ENCODE results near the gene TCFL5.
A peak's percentile ranks its signal among the peaks of the same experiment; 100 is the strongest.

TCFL5 gene

GRCh38 chr20:62820962-62821725, 40.5 kb downstream of the TCFL5 start:
- no peak for DNase-seq

- DNase-seq, result no peak
Observed at GRCh38 chr20:62820208-62820961, 41.2 kb downstream of the TCFL5 start.

- no peak for DNase-seq
Observed at GRCh38 chr20:62819494-62820174, 42.0 kb downstream of the TCFL5 start.

- peak; percentile 79 for DNase-seq
Observed at GRCh38 chr20:62818592-62819493, 42.8 kb downstream of the TCFL5 start.

GRCh38 chr20:62817975-62818591, 43.5 kb downstream of the TCFL5 start:
- DNase-seq, result no peak

GRCh38 chr20:62816884-62817873, 44.4 kb downstream of the TCFL5 start, which contains the start of gene COL9A3:
TSS of gene COL9A3 (plus strand) at chr20:62817050. CDS start at chr20:62817065, 15 bp downstream.
- DNase-seq, result peak; percentile 33

- no peak for DNase-seq
Observed at GRCh38 chr20:62816031-62816883, 45.4 kb downstream of the TCFL5 start.

- DNase-seq, result no peak
Observed at GRCh38 chr20:62815066-62815991, 46.3 kb downstream of the TCFL5 start.

GRCh38 chr20:62814709-62815065, 46.9 kb downstream of the TCFL5 start:
- no peak for DNase-seq

GRCh38 chr20:62814060-62814708, 47.4 kb downstream of the TCFL5 start:
- no peak for DNase-seq

GRCh38 chr20:62813588-62813987, 48.0 kb downstream of the TCFL5 start:
- DNase-seq, result no peak

- no peak for DNase-seq
Observed at GRCh38 chr20:62812907-62813200, 48.8 kb downstream of the TCFL5 start.

- no peak for DNase-seq
Observed at GRCh38 chr20:62812181-62812906, 49.3 kb downstream of the TCFL5 start.

GRCh38 chr20:62811720-62812119, 49.9 kb downstream of the TCFL5 start:
- DNase-seq, result no peak

GRCh38 chr20:62811320-62811719, 50.3 kb downstream of the TCFL5 start:
- no peak for DNase-seq

- no peak for DNase-seq
Observed at GRCh38 chr20:62809530-62810428, 51.8 kb downstream of the TCFL5 start.
